Chondrocyte (in vitro differentiated cells): ENCODE data around the gene MYH3. TPM values are rescaled to one million over a fixed set of nuclear protein-coding genes. Genes with fewer than 3 reads are reported as not detected.
"Not testable (repeated sequence)": the region's sequence is repeated elsewhere in the genome, so short reads cannot be mapped to it uniquely, and the experiment has no call there.

Source experiments
- DNase-seq: peaks from one replicate; pipeline ENCODE4 v3.0.0; 2021; ENCODE audit warnings: mixed read lengths, low spot score
- H3K27ac Mint-ChIP-seq: one replicate; pipeline ENCODE4 v1.8.0; 2021; ENCODE audit warnings: mild to moderate bottlenecking, moderate library complexity, mixed read lengths; ENCODE audit not compliant: unreplicated experiment
- H3K27me3 Mint-ChIP-seq: 2 replicates; pipeline ENCODE4 v1.8.0; 2021; ENCODE audit warnings: low read depth, mixed read lengths
- H3K36me3 Mint-ChIP-seq: 2 replicates; pipeline ENCODE4 v1.8.0; 2021; ENCODE audit warnings: low read depth, mixed read lengths
- H3K4me1 Mint-ChIP-seq: 2 replicates; pipeline ENCODE4 v1.8.0; 2021; ENCODE audit warnings: low read depth, mild to moderate bottlenecking, mixed read lengths
- H3K4me3 Mint-ChIP-seq: one replicate; pipeline ENCODE4 v1.8.0; 2021; ENCODE audit warnings: mild to moderate bottlenecking, moderate library complexity, mixed read lengths; ENCODE audit not compliant: unreplicated experiment
- H3K9me3 Mint-ChIP-seq: 2 replicates; pipeline ENCODE4 v1.8.0; 2021; ENCODE audit warnings: low read depth, mixed read lengths
- total RNA-seq: library from RNA; stranded (reverse); gene quantifications from 3 replicates; pipeline ENCODE4 v1.2.1, GENCODE V29; 2021
- TF ChIP-seq, protein P1 (sequence below): fragments of 200-600 bp; sonication (generic); IDR thresholded peaks from 2 replicates; pipeline ENCODE4 v1.5.0; 2021; ENCODE audit warnings: antibody characterized with exemption, mild to moderate bottlenecking, moderate library complexity

MYH3 gene
- total RNA-seq, 1 donor from 2014 or later: 3.5 TPM

DNA sequence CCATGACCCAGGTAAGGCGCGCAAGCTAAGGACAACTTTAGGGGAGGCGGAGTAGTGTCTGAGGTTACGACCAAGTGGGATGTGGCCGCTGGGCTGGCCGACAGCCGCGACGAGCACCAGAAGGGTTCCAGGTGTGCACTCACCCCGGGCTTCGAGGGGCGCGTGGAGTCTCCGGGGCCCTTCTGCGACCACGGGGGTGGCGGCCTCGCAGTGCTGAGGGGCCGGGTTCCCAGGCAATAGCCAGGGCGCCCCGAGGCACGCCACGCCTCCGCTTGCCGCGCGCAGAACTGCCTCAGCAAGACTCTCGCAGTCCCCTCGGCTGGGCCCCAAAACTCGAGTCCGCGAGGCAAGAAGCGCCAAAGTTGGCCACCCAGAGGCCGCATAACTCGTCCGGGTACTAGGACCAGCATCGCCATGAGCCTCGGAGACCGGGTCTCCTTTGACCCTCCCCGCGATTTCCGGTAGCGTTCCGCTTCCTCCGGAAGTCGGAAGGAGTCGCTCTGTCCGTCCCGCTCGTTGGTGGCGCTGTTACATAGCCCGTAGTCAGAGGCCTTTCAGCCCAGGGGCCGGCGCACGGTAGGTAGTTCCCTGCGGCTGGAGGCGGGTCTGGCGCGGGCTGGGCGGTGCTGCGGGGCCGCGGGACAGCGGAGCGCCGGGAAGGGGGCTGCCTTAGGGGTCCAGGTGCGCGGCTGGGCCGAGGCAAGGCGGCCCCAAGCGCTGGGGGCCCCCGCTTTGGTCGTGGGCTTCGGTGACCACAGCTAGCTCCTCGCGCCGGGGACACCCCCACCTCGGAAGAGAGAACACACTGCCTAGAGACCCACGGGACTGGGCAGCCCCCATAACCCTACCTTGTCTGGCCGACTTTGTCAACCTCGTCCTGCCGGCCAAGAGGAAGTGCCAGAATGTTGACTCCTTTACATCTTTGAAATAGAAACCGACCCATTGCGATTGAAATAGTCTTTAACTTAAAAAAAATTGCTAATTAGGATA, 40.3 kb upstream of the MYH3 start, which contains the start of the genes ADPRM and SCO1:
TSS of gene ADPRM (plus strand) at position 503 of the 990 bp plus-strand sequence. CDS start 7,333 bp downstream, outside the sequence.
TSS of gene SCO1 (minus strand) at position 442 of the 990 bp plus-strand sequence. CDS start at position 416, 26 bp downstream.
- H3K36me3 Mint-ChIP-seq: peaks cover 8% of the 10 kb centered on the region
- no peaks in the 10 kb centered on the region for H3K27me3 Mint-ChIP-seq
- DNase-seq: peak; percentile 94
- H3K9me3 Mint-ChIP-seq: no peaks in the 10 kb centered on the region
- H3K4me1 Mint-ChIP-seq: peaks cover 51% of the 10 kb centered on the region
- H3K27ac Mint-ChIP-seq: peak within 1 kb of the TSS; percentile 96
- TF ChIP-seq, protein P1, sequence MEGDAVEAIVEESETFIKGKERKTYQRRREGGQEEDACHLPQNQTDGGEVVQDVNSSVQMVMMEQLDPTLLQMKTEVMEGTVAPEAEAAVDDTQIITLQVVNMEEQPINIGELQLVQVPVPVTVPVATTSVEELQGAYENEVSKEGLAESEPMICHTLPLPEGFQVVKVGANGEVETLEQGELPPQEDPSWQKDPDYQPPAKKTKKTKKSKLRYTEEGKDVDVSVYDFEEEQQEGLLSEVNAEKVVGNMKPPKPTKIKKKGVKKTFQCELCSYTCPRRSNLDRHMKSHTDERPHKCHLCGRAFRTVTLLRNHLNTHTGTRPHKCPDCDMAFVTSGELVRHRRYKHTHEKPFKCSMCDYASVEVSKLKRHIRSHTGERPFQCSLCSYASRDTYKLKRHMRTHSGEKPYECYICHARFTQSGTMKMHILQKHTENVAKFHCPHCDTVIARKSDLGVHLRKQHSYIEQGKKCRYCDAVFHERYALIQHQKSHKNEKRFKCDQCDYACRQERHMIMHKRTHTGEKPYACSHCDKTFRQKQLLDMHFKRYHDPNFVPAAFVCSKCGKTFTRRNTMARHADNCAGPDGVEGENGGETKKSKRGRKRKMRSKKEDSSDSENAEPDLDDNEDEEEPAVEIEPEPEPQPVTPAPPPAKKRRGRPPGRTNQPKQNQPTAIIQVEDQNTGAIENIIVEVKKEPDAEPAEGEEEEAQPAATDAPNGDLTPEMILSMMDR: peak; percentile 78
- H3K4me3 Mint-ChIP-seq: peak within 1 kb of the TSS; percentile 85

DNA sequence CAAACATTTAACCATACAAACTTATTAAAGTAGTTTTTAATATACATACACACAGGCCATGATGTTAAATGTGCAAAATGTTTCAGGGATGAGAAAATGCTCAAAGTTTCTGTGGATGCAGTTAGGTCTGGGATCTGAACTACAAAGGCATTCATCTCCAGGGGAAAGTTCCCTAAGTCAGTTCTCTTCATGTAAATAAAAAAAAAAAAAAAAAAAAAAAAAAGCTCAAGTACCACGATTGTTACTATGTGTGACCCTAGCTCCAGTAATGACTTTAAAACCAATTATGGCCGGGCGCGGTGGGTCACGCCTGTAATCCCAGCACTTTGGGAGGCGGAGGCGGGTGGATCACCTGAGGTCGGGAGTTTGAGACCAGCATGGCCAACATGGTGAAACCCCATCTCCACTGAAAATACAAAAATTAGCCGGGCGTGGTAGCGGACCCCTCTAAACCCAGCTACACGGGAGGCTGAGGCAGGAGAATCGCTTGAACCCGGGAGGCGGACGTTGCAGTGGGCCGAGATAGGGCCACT, 38.8 kb upstream of the MYH3 start:
- peaks cover 12% of the 10 kb centered on the region for H3K36me3 Mint-ChIP-seq
- H3K27ac Mint-ChIP-seq: peak overlapping the region; percentile 49
- peaks cover 41% of the 10 kb centered on the region for H3K4me1 Mint-ChIP-seq
- not testable (repeated sequence) for H3K9me3 Mint-ChIP-seq, H3K27me3 Mint-ChIP-seq, DNase-seq
- peak overlapping the region; percentile 85 for H3K4me3 Mint-ChIP-seq

DNA sequence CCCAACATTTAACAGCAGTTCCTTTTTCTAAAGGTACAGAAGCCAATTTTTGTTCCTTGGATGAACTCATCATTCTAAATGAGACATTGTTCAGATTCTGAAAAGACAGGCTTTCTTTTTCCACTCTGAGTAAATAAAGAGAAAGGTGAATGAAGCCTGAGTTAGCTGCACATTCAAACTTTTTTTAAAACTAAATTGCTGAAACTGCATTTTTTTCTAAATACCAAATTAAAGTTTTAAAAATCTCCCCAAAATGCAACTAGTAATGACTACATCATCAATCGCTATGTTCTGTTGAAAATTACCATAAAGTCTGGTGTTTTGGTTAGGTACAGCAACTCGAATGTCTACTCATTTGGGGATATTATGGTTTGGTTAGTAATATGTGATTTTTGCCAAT, 30.4 kb upstream of the MYH3 start:
- peaks cover 33% of the 10 kb centered on the region for H3K36me3 Mint-ChIP-seq

DNA sequence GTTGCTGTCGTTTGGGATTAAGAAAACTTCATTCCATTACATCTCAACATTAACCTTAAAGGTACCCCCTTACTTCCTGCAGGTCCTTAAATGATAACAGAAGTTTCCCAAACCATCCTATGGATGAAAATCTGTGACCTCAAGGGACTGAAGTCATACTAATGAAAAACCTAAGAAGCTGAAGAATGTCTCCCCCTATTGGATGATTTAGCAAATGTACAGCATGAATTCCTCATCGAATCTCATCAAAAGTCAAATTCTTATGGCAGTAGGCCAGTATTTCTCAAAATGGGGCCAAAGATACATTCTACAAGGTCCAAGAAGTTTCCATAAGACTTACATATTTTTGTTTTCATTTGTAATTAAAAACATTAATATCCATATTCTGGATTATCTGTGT, 26.7 kb upstream of the MYH3 start:
- H3K36me3 Mint-ChIP-seq: peaks cover 22% of the 10 kb centered on the region
- no peak for DNase-seq

More for the DNA sequence above, 30.4 kb upstream of the MYH3 start:
- Mint-ChIP-seq H3K4me1 (peaks cover 42% of the 10 kb centered on the region), H3K4me3 (no peak overlapping the region), H3K27me3 (no peaks in the 10 kb centered on the region), H3K9me3 (no peaks in the 10 kb centered on the region), H3K27ac (no peak overlapping the region)
- DNase-seq: no peak
- TF ChIP-seq, protein P1: no peak

DNA sequence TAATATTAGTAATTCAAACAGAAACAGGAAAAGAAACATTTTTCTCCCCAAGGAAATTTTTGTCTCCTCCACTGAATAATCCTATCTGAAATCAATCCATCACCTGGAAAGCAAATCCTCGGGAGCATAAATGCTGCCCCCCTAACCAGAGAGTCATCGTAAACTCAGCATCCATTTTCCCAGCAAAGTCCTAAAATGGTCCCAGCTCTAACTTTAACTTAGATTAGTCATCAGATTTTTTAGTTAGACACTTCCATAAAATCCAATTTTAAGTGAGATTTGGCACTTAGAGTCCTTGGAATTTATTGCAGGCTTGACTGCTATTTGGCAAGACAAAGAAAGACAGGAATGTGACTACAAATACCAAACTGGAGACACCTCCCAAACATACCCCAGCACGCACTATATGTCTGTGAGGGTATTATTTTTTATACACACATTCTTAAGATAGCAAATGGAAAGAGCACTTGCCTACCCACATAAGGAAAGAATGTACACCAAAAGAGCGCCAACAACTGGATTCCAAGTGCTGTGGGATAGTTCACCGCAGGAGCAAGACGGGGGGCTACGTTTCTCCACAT, 24.8 kb upstream of the MYH3 start:
- Mint-ChIP-seq H3K36me3 (peaks cover 30% of the 10 kb centered on the region), H3K9me3 (no peaks in the 10 kb centered on the region), H3K4me3 (peak overlapping the region; percentile 7), H3K27me3 (no peaks in the 10 kb centered on the region), H3K27ac (peak overlapping the region; percentile 85), H3K4me1 (peaks cover 50% of the 10 kb centered on the region)
- DNase-seq: no peak
- TF ChIP-seq, protein P1: no peak

More for the DNA sequence above, 26.7 kb upstream of the MYH3 start:
- H3K4me3 Mint-ChIP-seq: no peak overlapping the region
- no peaks in the 10 kb centered on the region for H3K27me3 Mint-ChIP-seq
- peaks cover 54% of the 10 kb centered on the region for H3K4me1 Mint-ChIP-seq
- TF ChIP-seq, protein P1: peak; percentile 79
- H3K27ac Mint-ChIP-seq: peak overlapping the region; percentile 10
- H3K9me3 Mint-ChIP-seq: no peaks in the 10 kb centered on the region
